GM23338 (cell line): ENCODE measurements around the gene BPIFB2. TPM values are rescaled to one million over a fixed set of nuclear protein-coding genes. Genes with fewer than 3 reads are reported as not detected.

Source experiments
- ATAC-seq: fragments of 200-7000 bp; cut with Tn5 transposase; 3 replicates; pipeline ENCODE4 v1.9.1; 2020
- DNase-seq: peaks from one replicate; pipeline ENCODE4 v3.0.0-alpha.2; 2015; ENCODE audit warnings: low spot score
- H2AFZ ChIP-seq: fragments of 200-600 bp; sonication (generic); 2 replicates; pipeline ENCODE4 v1.8.0; 2016; ENCODE audit warnings: antibody characterized with exemption, mild to moderate bottlenecking, moderate library complexity
- H3F3A ChIP-seq: fragments of 200-600 bp; sonication (generic); replicated peaks from 2 replicates; pipeline ENCODE4 v1.8.0; 2017; ENCODE audit warnings: antibody characterized with exemption, mixed run types, low read depth
- H3K27ac ChIP-seq: fragments of 200-600 bp; sonication (generic); 2 replicates; pipeline ENCODE4 v1.6.1; 2016; ENCODE audit warnings: low read depth
- H3K27me3 ChIP-seq: fragments of 200-600 bp; sonication (generic); 2 replicates; pipeline ENCODE4 v1.8.0; 2016; ENCODE audit warnings: mild to moderate bottlenecking, mixed run types, moderate library complexity; ENCODE audit not compliant: insufficient read depth
- H3K36me3 ChIP-seq: fragments of 200-600 bp; sonication (generic); 2 replicates; pipeline ENCODE4 v1.8.0; 2016; ENCODE audit warnings: mild to moderate bottlenecking; ENCODE audit not compliant: insufficient read depth
- H3K4me1 ChIP-seq: fragments of 200-600 bp; sonication (generic); 2 replicates; pipeline ENCODE4 v1.8.0; 2016; ENCODE audit warnings: mild to moderate bottlenecking, moderate library complexity; ENCODE audit not compliant: insufficient read depth
- H3K4me2 ChIP-seq: fragments of 200-600 bp; sonication (generic); 2 replicates; pipeline ENCODE4 v1.7.1; 2017; ENCODE audit warnings: mixed run types
- H3K4me3 ChIP-seq: fragments of 200-600 bp; sonication (generic); 2 replicates; pipeline ENCODE4 v1.6.1; 2016; ENCODE audit warnings: mixed run types
- H3K79me2 ChIP-seq: fragments of 200-600 bp; sonication (generic); replicated peaks from 2 replicates; pipeline ENCODE4 v1.8.0; 2017; ENCODE audit warnings: mild to moderate bottlenecking; ENCODE audit not compliant: insufficient read depth
- H3K9me2 ChIP-seq: fragments of 200-600 bp; sonication (generic); 2 replicates; pipeline ENCODE4 v1.8.0; 2017; ENCODE audit not compliant: insufficient read depth
- H4K20me1 ChIP-seq: fragments of 200-600 bp; sonication (generic); replicated peaks from 2 replicates; pipeline ENCODE4 v1.8.0; 2017; ENCODE audit warnings: mild to moderate bottlenecking; ENCODE audit not compliant: insufficient read depth
- H3K27ac Mint-ChIP-seq: 2 replicates; pipeline ENCODE4 v1.8.0; 2020; ENCODE audit warnings: inconsistent platforms, mild to moderate bottlenecking, moderate library complexity, mixed read lengths
- H3K27me3 Mint-ChIP-seq: 3 replicates; pipeline ENCODE4 v1.8.0; 2022; ENCODE audit warnings: low read depth, mild to moderate bottlenecking, moderate library complexity, mixed read lengths, inconsistent platforms; ENCODE audit not compliant: insufficient read depth, poor library complexity
- H3K36me3 Mint-ChIP-seq: 3 replicates; pipeline ENCODE4 v1.8.0; 2021; ENCODE audit warnings: low read depth, mild to moderate bottlenecking, inconsistent platforms, moderate library complexity, mixed read lengths
- H3K4me1 Mint-ChIP-seq: 3 replicates; pipeline ENCODE4 v1.8.0; 2020; ENCODE audit warnings: mild to moderate bottlenecking, inconsistent platforms, mixed read lengths
- H3K4me3 Mint-ChIP-seq: 3 replicates; pipeline ENCODE4 v1.8.0; 2021; ENCODE audit warnings: moderate library complexity, mild to moderate bottlenecking, inconsistent platforms, mixed read lengths
- H3K9me3 Mint-ChIP-seq: 3 replicates; pipeline ENCODE4 v1.8.0; 2020; ENCODE audit warnings: moderate library complexity, mild to moderate bottlenecking, inconsistent platforms, mixed read lengths
- CREB1 ChIP-seq: fragments of 250-450 bp; sonication (Bioruptor Pico); IDR thresholded peaks from 2 replicates; pipeline ENCODE4 v1.5.0; 2020; ENCODE audit warnings: low read depth, mild to moderate bottlenecking, moderate library complexity
- CTCF ChIP-seq, 2 experiments: fragments of 200-600 bp in 1 of 2; sonication (generic) in 1 of 2; conservative IDR thresholded peaks; 2 replicates each; pipeline versions ENCODE4 v1.5.1 to v1.6.1; 2016 to 2017; ENCODE audit warnings: antibody characterized with exemption in 2 of 2, low read depth in 2 of 2, mild to moderate bottlenecking in 2 of 2, moderate library complexity in 1 of 2
- ETS1 ChIP-seq: IDR thresholded peaks from 2 replicates; pipeline ENCODE4 v1.6.1; 2016; ENCODE audit warnings: antibody characterized with exemption
- EZH2 ChIP-seq: fragments of 200-600 bp; sonication (generic); IDR thresholded peaks from one replicate; pipeline ENCODE4 v1.8.0; 2017; ENCODE audit warnings: antibody characterized with exemption, mild to moderate bottlenecking, low read depth; ENCODE audit not compliant: unreplicated experiment
- EZH2phosphoT487 ChIP-seq: fragments of 200-600 bp; sonication (generic); IDR thresholded peaks from one replicate; pipeline ENCODE4 v1.8.1; 2018; ENCODE audit warnings: antibody characterized with exemption; ENCODE audit not compliant: unreplicated experiment
- JUNB ChIP-seq: IDR thresholded peaks from one replicate; pipeline ENCODE4 v1.6.1; 2016; ENCODE audit warnings: antibody characterized with exemption; ENCODE audit not compliant: unreplicated experiment
- NANOG ChIP-seq: IDR thresholded peaks from 2 replicates; pipeline ENCODE4 v1.6.1; 2016; ENCODE audit warnings: antibody characterized with exemption, borderline replicate concordance
- POLR2AphosphoS5 ChIP-seq: IDR thresholded peaks from 2 replicates; pipeline ENCODE4 v1.6.1; 2016; ENCODE audit warnings: antibody characterized with exemption, low read depth
- REST ChIP-seq: IDR thresholded peaks from one replicate; pipeline ENCODE4 v1.6.1; 2018; ENCODE audit warnings: antibody characterized with exemption; ENCODE audit not compliant: unreplicated experiment
- STAT1 ChIP-seq: IDR thresholded peaks from one replicate; pipeline ENCODE4 v1.6.1; 2016; ENCODE audit warnings: antibody characterized with exemption; ENCODE audit not compliant: unreplicated experiment
- ZNF114 ChIP-seq: fragments of 250-450 bp; sonication (Bioruptor Pico); IDR thresholded peaks from 2 replicates; pipeline ENCODE4 v1.5.0; 2020; ENCODE audit warnings: mild to moderate bottlenecking, moderate library complexity
- ZNF331 ChIP-seq: fragments of 250-450 bp; sonication (Bioruptor Pico); IDR thresholded peaks from 2 replicates; pipeline ENCODE4 v1.5.0; 2020; ENCODE audit warnings: low read depth, mild to moderate bottlenecking, moderate library complexity
- ZNF462 ChIP-seq: fragments of 250-450 bp; sonication (Bioruptor Pico); IDR thresholded peaks from 2 replicates; pipeline ENCODE4 v1.5.0; 2020; ENCODE audit warnings: mild to moderate bottlenecking, moderate library complexity
- polyA plus RNA-seq: library from polyadenylated mRNA; unstranded; fragments of >200 nt; fragmentation: Nextera tagmentation; extraction: Ambion mirVana; gene quantifications from 2 replicates; pipeline ENCODE4 v1.2.1, GENCODE V29; 2016
- total RNA-seq: library from RNA; depleted of rRNA; stranded (reverse); fragments of >200 nt; shearing (Covaris generic); gene quantifications from 2 replicates; pipeline ENCODE4 v1.2.3, GENCODE V29; 2014

The BPIFB2 gene
- total and polyA plus RNA-seq, 2 experiments from 2014 or later, result not detected

GRCh38 chr20:32969356-32970114 lies 38.0 kb upstream of the BPIFB2 start:
- Mint-ChIP-seq H3K36me3 (no peaks in the 10 kb centered on the region), H3K4me3 (no peak overlapping the region), H3K9me3 (no peaks in the 10 kb centered on the region), H3K4me1 (peaks cover 2% of the 10 kb centered on the region), H3K27me3 (peaks cover 9% of the 10 kb centered on the region), H3K27ac (no peak overlapping the region)
- no peaks in the 10 kb centered on the region for H3K79me2 ChIP-seq
- no peak overlapping the region for H3K27ac ChIP-seq
- H4K20me1 ChIP-seq, result no peaks in the 10 kb centered on the region
- no peak overlapping the region for H3K4me3 ChIP-seq
- H3K36me3 ChIP-seq, result no peaks in the 10 kb centered on the region
- peaks cover 26% of the 10 kb centered on the region for H3K4me1 ChIP-seq
- no peak for DNase-seq
- ATAC-seq, result no peak
- no peaks in the 10 kb centered on the region for H3K9me2 ChIP-seq
- H3F3A ChIP-seq, result 0 out of 2 replicates have a peak, but pooled peaks cover 10% of the 10 kb centered on the region
- TF ChIP-seq ZNF114 (no peak), CTCF (conservative IDR thresholded peaks at IDR 0.05; ENCODE audit: low read depth in 2 of 2) (no peak), NANOG (no peak), ETS1 (no peak), CREB1 (CRISPR knock-in tag) (no peak), EZH2 (no peak), ZNF331 (CRISPR knock-in tag) (no peak), JUNB (no peak), STAT1 (no peak), POLR2AphosphoS5 (no peak), EZH2phosphoT487 (no peak), REST (no peak), ZNF462 (CRISPR knock-in tag) (no peak)
- H2AFZ ChIP-seq, result no peak overlapping the region
- no peak overlapping the region for H3K4me2 ChIP-seq
- no peaks in the 10 kb centered on the region for H3K27me3 ChIP-seq
